Mucosa of stomach (tissue), 1 donor: ENCODE results near the gene RANBP3L.

ENCODE experiments used
- H3K27me3 ChIP-seq: one replicate; pipeline ENCODE4 v1.7.0; 2013; ENCODE audit warnings: mild to moderate bottlenecking, low read length; ENCODE audit not compliant: control insufficient read depth, insufficient read depth
- H3K36me3 ChIP-seq: one replicate; pipeline ENCODE4 v1.7.0; 2013; ENCODE audit warnings: low read length; ENCODE audit not compliant: control insufficient read depth, insufficient read depth
- H3K4me1 ChIP-seq: one replicate; pipeline ENCODE4 v1.7.0; 2013; ENCODE audit warnings: mild to moderate bottlenecking, low read length; ENCODE audit not compliant: control insufficient read depth, insufficient read depth
- H3K4me3 ChIP-seq: one replicate; pipeline ENCODE4 v1.7.0; 2013; ENCODE audit warnings: low read length
- H3K9ac ChIP-seq: one replicate; pipeline ENCODE4 v1.7.0; 2013; ENCODE audit warnings: mild to moderate bottlenecking, low read length, moderate library complexity
- H3K9me3 ChIP-seq: one replicate; pipeline ENCODE4 v1.7.0; 2013; ENCODE audit warnings: mild to moderate bottlenecking, low read length, moderate library complexity; ENCODE audit not compliant: control insufficient read depth
- donor health status: Pancreatic carcinoma.

RANBP3L gene

GRCh38 chr5:36277521-36278176 lies 24.1 kb downstream of the RANBP3L start:
- H3K9ac ChIP-seq = no peak overlapping the region
- H3K27me3 ChIP-seq = no peaks in the 10 kb centered on the region
- H3K9me3 ChIP-seq = no peaks in the 10 kb centered on the region
- no peaks in the 10 kb centered on the region for H3K4me1 ChIP-seq
- no peaks in the 10 kb centered on the region for H3K36me3 ChIP-seq
- H3K4me3 ChIP-seq = no peak overlapping the region

- Histone ChIP-seq H3K9ac (no peak overlapping the region), H3K27me3 (no peaks in the 10 kb centered on the region), H3K4me3 (no peak overlapping the region), H3K9me3 (no peaks in the 10 kb centered on the region), H3K36me3 (no peaks in the 10 kb centered on the region), H3K4me1 (no peaks in the 10 kb centered on the region)
Measured at GRCh38 chr5:36276864-36277263, 24.8 kb downstream of the RANBP3L start.

GRCh38 chr5:36273809-36274526 lies 27.7 kb downstream of the RANBP3L start:
- H3K9me3 ChIP-seq = no peaks in the 10 kb centered on the region

GRCh38 chr5:36272136-36272690 lies 29.5 kb downstream of the RANBP3L start:
- H3K9me3 ChIP-seq = no peaks in the 10 kb centered on the region
- H3K9ac ChIP-seq = no peak overlapping the region
- no peaks in the 10 kb centered on the region for H3K36me3 ChIP-seq
- H3K4me1 ChIP-seq = no peaks in the 10 kb centered on the region
- H3K27me3 ChIP-seq = no peaks in the 10 kb centered on the region
- H3K4me3 ChIP-seq = no peak overlapping the region

More at GRCh38 chr5:36273809-36274526, 27.7 kb downstream of the RANBP3L start:
- H3K36me3 ChIP-seq = no peaks in the 10 kb centered on the region
- H3K4me1 ChIP-seq = no peaks in the 10 kb centered on the region
- no peak overlapping the region for H3K9ac ChIP-seq
- no peaks in the 10 kb centered on the region for H3K27me3 ChIP-seq
- H3K4me3 ChIP-seq = no peak overlapping the region

GRCh38 chr5:36270876-36271575 lies 30.7 kb downstream of the RANBP3L start:
- Histone ChIP-seq H3K36me3 (no peaks in the 10 kb centered on the region), H3K4me3 (no peak overlapping the region), H3K9ac (no peak overlapping the region), H3K4me1 (no peaks in the 10 kb centered on the region), H3K9me3 (no peaks in the 10 kb centered on the region), H3K27me3 (no peaks in the 10 kb centered on the region)

GRCh38 chr5:36270175-36270574 lies 31.5 kb downstream of the RANBP3L start:
- no peak overlapping the region for H3K9ac ChIP-seq
- no peaks in the 10 kb centered on the region for H3K9me3 ChIP-seq
- no peaks in the 10 kb centered on the region for H3K27me3 ChIP-seq
- H3K36me3 ChIP-seq = no peaks in the 10 kb centered on the region
- no peak overlapping the region for H3K4me3 ChIP-seq
- no peaks in the 10 kb centered on the region for H3K4me1 ChIP-seq

GRCh38 chr5:36269478-36269877 lies 32.2 kb downstream of the RANBP3L start:
- Histone ChIP-seq H3K27me3 (no peaks in the 10 kb centered on the region), H3K9me3 (no peaks in the 10 kb centered on the region), H3K36me3 (no peaks in the 10 kb centered on the region), H3K4me3 (no peak overlapping the region), H3K9ac (no peak overlapping the region), H3K4me1 (no peaks in the 10 kb centered on the region)

GRCh38 chr5:36267905-36268304 lies 33.8 kb downstream of the RANBP3L start:
- H3K27me3 ChIP-seq = no peaks in the 10 kb centered on the region
- H3K4me3 ChIP-seq = no peak overlapping the region
- no peaks in the 10 kb centered on the region for H3K36me3 ChIP-seq
- no peaks in the 10 kb centered on the region for H3K4me1 ChIP-seq
- H3K9me3 ChIP-seq = no peaks in the 10 kb centered on the region
- no peak overlapping the region for H3K9ac ChIP-seq

GRCh38 chr5:36264202-36264760 lies 37.4 kb downstream of the RANBP3L start:
- Histone ChIP-seq H3K4me3 (no peak overlapping the region), H3K9me3 (no peaks in the 10 kb centered on the region), H3K27me3 (no peaks in the 10 kb centered on the region), H3K36me3 (no peaks in the 10 kb centered on the region), H3K9ac (no peak overlapping the region), H3K4me1 (no peaks in the 10 kb centered on the region)

- Histone ChIP-seq H3K9me3 (no peaks in the 10 kb centered on the region), H3K27me3 (no peaks in the 10 kb centered on the region), H3K9ac (no peak overlapping the region), H3K4me3 (no peak overlapping the region), H3K36me3 (no peaks in the 10 kb centered on the region), H3K4me1 (no peaks in the 10 kb centered on the region)
Measured at GRCh38 chr5:36261186-36261585, 40.5 kb downstream of the RANBP3L start.

- Histone ChIP-seq H3K9ac (no peak overlapping the region), H3K27me3 (no peaks in the 10 kb centered on the region), H3K4me1 (no peaks in the 10 kb centered on the region), H3K4me3 (no peak overlapping the region), H3K36me3 (no peaks in the 10 kb centered on the region), H3K9me3 (no peaks in the 10 kb centered on the region)
Measured at GRCh38 chr5:36253575-36253974, 48.1 kb downstream of the RANBP3L start.
